HEK293 (cell line): ENCODE results near the gene PCDHGC5.

Experiments used
- ZNF19 ChIP-seq: fragments of 450-650 bp; formaldehyde crosslinking; IDR thresholded peaks from 2 replicates; pipeline ENCODE4; 2016; ENCODE audit warnings: missing biosample characterization, missing genetic modification characterization, low read depth
- ZNF292 ChIP-seq: fragments of 450-650 bp; formaldehyde crosslinking; IDR thresholded peaks from 2 replicates; pipeline ENCODE4 v1.5.1; 2016; ENCODE audit warnings: low read depth, missing biosample characterization, missing genetic modification characterization, borderline replicate concordance

GRCh38 chr5:141491323-141492167 is 2.7 kb downstream of the PCDHGC5 start:
- no peak for TF ChIP-seq ZNF19 (tag by site-specific recombination)
- TF ChIP-seq ZNF292 (tag by site-specific recombination) = no peak
